HFFc6 (cell line): ENCODE measurements around the gene DIPK1C. TPM values are rescaled to one million over a fixed set of nuclear protein-coding genes. Genes with fewer than 3 reads are reported as not detected.

Experiments
- DNase-seq: peaks from one replicate; pipeline ENCODE4 v3.0.0-alpha.2; 2018
- H3K27ac Mint-ChIP-seq: 2 replicates; pipeline ENCODE4 v1.8.0; 2020; ENCODE audit warnings: mild to moderate bottlenecking, mixed read lengths
- H3K27me3 Mint-ChIP-seq: 2 replicates; pipeline ENCODE4 v1.8.0; 2021; ENCODE audit warnings: mild to moderate bottlenecking, moderate library complexity, mixed read lengths; ENCODE audit not compliant: insufficient read depth
- H3K36me3 Mint-ChIP-seq: 2 replicates; pipeline ENCODE4 v1.8.0; 2021; ENCODE audit warnings: low read depth, mixed read lengths
- H3K4me1 Mint-ChIP-seq: 2 replicates; pipeline ENCODE4 v1.8.0; 2020; ENCODE audit warnings: low read depth, mixed read lengths
- H3K4me3 Mint-ChIP-seq: 2 replicates; pipeline ENCODE4 v1.8.0; 2020; ENCODE audit warnings: mild to moderate bottlenecking, moderate library complexity, mixed read lengths
- H3K9me3 Mint-ChIP-seq: 2 replicates; pipeline ENCODE4 v1.8.0; 2020; ENCODE audit warnings: mild to moderate bottlenecking, mixed read lengths
- total RNA-seq, 6 experiments: library from RNA; stranded (reverse); fragmentation: NEBNext Ultra II Directional; extraction: Animal tissue kit (Norgen Biotek cat#: 25700); gene quantifications; 2 replicates in 1 of 6; 3 replicates in 5 of 6; pipeline ENCODE4 v1.2.3, GENCODE V29; 2021
- TF ChIP-seq, protein P1 (sequence below): fragments of 200-600 bp; sonication (generic); IDR thresholded peaks from 2 replicates; pipeline ENCODE4 v1.5.0; 2021; ENCODE audit warnings: antibody characterized with exemption, mild to moderate bottlenecking

DIPK1C gene
- total RNA-seq, 6 experiments from 2014 or later = not detected

DNA sequence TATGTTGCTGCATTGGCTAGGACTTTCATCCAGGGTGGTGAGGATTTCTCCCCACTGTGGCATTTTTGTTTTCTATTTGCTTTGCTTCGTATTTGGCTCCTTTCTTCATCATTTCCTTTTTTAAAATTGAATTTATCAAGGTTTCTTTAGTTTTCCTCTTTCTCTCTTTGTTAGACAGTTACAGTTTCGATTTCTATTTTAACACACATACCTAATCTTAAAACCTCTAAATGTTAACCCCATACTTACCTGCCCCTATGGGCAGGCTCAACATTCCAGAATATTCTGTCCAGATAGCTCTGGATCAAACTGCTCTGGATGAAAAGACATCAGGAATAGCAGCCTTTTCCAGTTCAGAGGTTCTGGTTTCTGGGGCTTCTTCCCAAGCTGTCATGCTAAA, 49.2 kb downstream of the DIPK1C start:
- Mint-ChIP-seq H3K4me1 (no peaks in the 10 kb centered on the region), H3K27ac (no peak overlapping the region), H3K27me3 (peaks cover 29% of the 10 kb centered on the region), H3K4me3 (no peak overlapping the region), H3K9me3 (no peaks in the 10 kb centered on the region), H3K36me3 (no peaks in the 10 kb centered on the region)
- no peak for DNase-seq
- TF ChIP-seq, protein P1, sequence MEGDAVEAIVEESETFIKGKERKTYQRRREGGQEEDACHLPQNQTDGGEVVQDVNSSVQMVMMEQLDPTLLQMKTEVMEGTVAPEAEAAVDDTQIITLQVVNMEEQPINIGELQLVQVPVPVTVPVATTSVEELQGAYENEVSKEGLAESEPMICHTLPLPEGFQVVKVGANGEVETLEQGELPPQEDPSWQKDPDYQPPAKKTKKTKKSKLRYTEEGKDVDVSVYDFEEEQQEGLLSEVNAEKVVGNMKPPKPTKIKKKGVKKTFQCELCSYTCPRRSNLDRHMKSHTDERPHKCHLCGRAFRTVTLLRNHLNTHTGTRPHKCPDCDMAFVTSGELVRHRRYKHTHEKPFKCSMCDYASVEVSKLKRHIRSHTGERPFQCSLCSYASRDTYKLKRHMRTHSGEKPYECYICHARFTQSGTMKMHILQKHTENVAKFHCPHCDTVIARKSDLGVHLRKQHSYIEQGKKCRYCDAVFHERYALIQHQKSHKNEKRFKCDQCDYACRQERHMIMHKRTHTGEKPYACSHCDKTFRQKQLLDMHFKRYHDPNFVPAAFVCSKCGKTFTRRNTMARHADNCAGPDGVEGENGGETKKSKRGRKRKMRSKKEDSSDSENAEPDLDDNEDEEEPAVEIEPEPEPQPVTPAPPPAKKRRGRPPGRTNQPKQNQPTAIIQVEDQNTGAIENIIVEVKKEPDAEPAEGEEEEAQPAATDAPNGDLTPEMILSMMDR = no peak

DNA sequence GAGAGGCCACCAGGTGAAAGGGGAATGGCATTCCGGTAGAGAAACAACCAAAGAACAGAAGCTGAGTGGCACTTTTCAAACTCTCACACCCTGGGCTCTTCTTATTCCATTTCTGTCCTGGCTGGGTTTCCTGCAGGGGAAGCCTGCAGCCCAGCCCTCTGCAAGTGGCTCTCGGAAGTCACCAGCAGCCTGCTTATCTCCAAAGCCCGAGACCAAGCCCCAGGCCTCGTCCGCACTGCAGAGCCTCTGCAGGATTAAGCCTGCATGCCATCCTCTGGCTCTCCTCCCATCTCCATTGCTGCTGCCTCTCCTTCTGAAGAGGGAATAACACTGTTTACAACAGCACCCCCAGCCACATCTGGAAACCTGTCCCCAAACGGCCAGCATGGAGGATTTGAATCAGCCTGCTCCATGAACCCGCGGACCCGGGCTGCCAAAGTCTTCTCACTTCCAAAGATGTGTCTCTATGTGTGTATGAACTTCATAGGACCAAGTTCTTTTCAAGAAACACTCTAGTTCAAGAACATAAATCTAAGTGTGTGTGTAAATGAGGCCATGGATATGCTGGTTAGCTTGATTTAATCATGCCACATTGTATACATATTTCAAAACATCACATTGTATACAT, 54.2 kb downstream of the DIPK1C start:
- H3K36me3 Mint-ChIP-seq = no peaks in the 10 kb centered on the region
- no peak overlapping the region for H3K4me3 Mint-ChIP-seq
- H3K27me3 Mint-ChIP-seq = peaks cover 19% of the 10 kb centered on the region
- no peaks in the 10 kb centered on the region for H3K4me1 Mint-ChIP-seq
- no peaks in the 10 kb centered on the region for H3K9me3 Mint-ChIP-seq
- no peak for DNase-seq
- TF ChIP-seq, protein P1 = no peak
- H3K27ac Mint-ChIP-seq = no peak overlapping the region

DNA sequence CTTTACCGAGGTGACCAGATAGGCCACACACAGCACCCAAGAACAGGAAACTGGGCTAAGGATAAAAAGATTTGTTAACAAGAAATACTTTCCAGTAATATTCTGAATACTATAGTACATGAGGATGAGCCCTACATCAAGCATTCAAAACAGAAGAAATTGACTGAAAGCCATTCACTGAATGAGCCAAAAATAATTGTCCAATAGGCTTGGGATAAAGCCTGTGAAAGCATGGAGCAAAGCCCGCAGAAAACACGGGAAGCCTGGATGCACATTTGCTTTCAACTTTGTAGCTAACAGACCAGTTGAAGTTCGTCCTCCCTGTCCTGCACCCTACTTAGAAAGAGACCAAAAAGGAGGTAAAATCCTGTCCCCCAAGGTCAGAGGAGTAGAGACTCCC, 56.3 kb downstream of the DIPK1C start:
- Mint-ChIP-seq H3K9me3 (no peaks in the 10 kb centered on the region), H3K4me1 (no peaks in the 10 kb centered on the region), H3K36me3 (no peaks in the 10 kb centered on the region), H3K27ac (no peak overlapping the region), H3K27me3 (peaks cover 18% of the 10 kb centered on the region), H3K4me3 (no peak overlapping the region)
- no peak for DNase-seq
- TF ChIP-seq, protein P1 = no peak

DNA sequence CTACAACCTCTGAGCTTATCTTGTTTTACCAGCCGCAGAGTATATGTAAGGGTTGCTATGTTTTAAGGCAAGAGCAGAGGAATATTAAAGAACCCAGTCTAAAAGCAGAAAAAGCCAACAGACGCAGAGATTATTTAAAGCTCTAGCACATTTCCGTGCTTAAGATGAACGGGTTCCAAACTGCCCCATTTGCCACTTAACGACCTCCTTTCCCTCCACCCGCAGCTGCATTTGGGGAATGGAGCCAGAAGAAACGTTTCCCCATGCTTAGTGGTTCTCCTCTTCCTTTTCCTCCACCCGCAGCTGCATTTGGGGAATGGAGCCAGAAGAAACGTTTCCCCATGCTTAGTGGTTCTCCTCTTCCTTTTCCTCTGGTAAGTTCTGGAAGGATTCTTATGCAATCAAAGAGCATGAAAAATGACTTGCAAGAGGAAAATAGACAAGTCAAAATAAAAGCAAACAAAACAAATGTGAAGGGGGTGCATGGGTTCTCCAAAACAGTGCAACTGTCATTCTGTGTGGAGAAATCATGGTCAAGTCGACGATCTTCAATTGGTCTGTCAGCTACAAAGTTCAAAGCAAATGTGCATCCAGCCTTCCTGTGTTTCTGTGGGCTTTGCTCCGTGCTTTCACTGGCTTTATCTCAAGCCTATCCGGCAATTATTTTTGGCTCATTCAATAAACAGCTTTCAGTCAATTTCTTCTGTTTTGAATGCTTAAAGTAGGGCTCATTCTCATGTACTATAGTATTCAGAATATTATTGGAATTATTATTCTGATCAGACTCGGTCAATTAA, 57.8 kb downstream of the DIPK1C start:
- H3K27me3 Mint-ChIP-seq = peaks cover 22% of the 10 kb centered on the region
- no peaks in the 10 kb centered on the region for H3K36me3 Mint-ChIP-seq
- H3K27ac Mint-ChIP-seq = no peak overlapping the region
- TF ChIP-seq, protein P1 = no peak
- no peaks in the 10 kb centered on the region for H3K4me1 Mint-ChIP-seq
- H3K9me3 Mint-ChIP-seq = no peaks in the 10 kb centered on the region
- no peak for DNase-seq
- H3K4me3 Mint-ChIP-seq = no peak overlapping the region

DNA sequence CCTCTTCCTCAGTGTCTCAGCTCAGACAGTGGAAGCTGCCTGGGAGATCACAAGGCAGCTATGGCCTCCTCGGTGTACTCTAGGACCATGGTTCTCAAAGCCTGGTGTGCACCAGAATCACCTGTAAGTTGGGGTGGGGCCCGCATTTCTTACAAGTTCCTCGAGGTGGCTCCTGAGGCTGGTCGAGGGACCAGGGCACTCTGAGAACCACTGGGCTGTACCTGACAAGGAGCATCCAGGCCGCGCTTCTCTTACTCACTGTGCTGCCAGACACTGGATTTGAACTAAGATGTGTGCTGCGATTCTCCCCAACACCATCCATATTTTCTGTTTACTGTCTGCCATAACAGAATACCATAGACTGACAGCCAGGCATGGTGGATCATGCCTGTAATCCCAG, 59.5 kb downstream of the DIPK1C start:
- Mint-ChIP-seq H3K9me3 (no peaks in the 10 kb centered on the region), H3K36me3 (no peaks in the 10 kb centered on the region), H3K4me3 (no peak overlapping the region), H3K4me1 (no peaks in the 10 kb centered on the region), H3K27me3 (peaks cover 20% of the 10 kb centered on the region), H3K27ac (no peak overlapping the region)
- TF ChIP-seq, protein P1 = no peak
- DNase-seq = no peak
